GM03348 (cell line): ENCODE measurements around the gene CACNA2D3.

ENCODE experiments used
- DNase-seq: peaks from one replicate; pipeline ENCODE4 v3.0.0; 2012; ENCODE audit warnings: low spot score

CACNA2D3 gene

GRCh38 chr3:54918516-54918915 lies 796.2 kb downstream of the CACNA2D3 start:
- no peak for DNase-seq

GRCh38 chr3:54928046-54928770 lies 805.9 kb downstream of the CACNA2D3 start, which contains the start of gene LRTM1:
LRTM1 (minus strand) TSS chr3:54928059; CDS start chr3:54927911, 148 bp downstream.
- no peak for DNase-seq

DNA sequence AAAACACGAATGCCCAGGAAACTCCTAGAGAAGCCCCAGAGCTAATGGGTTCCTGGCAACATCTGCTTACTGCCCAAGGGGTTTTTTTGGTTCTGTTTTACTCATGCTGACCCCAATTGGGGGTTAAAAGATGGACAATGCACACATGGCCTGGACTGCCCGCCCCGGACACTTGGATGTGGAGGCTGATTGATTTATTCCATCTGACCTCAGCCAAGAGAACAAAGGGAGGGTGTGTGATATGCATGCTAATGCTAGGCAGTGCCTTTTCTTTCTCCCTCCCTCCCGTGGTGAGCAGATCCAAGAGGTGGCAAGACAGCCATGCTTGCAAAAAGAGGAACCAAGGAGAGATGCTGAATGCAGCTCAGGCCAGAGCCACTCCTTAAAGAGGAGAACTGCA lies 808.8 kb downstream of the CACNA2D3 start:
- DNase-seq: no peak

DNA sequence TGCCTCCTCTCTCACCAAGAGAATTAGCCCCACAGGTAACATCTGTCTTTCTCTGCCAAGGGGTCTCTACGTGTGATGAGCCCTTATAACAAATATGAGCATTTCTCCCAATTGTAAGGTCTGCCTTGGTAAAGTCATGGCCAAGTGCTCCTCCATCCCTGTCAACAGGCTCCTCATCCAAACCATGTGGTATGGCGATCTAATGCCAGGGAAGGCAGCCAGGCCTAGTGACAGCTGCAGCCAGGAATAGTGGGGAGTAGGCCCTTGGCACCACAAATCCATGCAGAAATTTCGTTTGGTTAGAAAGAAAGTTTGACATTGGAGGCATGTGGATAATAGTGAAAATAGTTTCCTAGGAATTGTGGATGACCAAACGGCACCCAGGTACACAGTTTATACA lies 810.3 kb downstream of the CACNA2D3 start:
- no peak for DNase-seq

DNA sequence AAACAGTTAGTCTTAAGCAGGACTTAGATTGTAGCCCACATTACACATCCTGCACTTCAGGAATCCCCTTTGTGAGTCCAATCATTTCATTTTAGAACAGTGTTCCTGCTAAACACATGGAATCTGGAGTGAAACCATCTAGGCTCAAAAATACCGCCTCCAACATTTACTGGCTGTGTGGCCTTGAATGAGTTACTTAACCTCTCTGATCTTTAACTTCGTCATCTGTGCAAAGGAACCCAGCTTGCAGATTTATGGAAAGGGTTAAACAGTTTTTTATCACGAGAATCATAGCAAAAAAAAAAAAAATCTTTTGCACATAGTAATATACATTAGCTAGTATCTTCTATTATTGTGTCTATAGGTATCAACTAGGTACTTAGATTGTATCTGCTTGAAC lies 813.5 kb downstream of the CACNA2D3 start:
- DNase-seq: no peak

- no peak for DNase-seq
These were observed 814.2 kb downstream of the CACNA2D3 start for GRCh38 chr3:54936561-54936960.

DNA sequence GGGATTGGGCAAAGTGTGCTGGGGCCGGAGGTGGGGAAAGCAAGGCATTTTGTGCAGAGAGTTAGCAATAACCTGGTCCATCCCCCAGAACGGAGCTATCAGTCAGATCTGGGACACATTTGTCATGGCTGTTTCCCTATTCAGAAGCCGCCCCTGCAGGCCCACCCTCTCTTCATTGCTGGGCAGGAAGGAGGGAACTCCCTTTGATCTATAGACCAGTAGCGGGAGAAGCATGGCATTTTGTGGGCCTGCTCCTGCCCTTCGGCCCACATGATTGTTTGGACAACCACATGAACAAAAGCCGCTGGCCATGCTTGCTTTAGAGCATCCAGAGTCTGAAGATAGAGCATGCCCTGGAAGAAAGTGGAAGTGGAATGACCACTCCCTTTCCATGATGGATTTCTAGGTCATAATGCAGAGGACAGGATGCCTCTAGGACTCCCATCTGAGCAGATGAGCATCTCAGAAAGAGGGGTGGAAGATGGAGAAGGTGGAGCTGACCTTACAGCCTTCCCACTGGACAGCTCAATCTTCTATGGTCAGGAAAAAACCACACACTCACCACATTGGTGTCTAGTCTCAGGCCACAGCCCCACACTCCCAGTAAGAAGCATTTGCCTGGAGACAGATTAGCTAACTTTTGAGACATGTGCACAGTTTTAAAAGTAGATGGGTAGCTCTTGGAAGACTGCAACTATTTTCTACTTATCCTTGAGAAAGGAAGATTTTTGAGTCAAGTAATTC lies 817.4 kb downstream of the CACNA2D3 start:
- peak; percentile 50 for DNase-seq

DNA sequence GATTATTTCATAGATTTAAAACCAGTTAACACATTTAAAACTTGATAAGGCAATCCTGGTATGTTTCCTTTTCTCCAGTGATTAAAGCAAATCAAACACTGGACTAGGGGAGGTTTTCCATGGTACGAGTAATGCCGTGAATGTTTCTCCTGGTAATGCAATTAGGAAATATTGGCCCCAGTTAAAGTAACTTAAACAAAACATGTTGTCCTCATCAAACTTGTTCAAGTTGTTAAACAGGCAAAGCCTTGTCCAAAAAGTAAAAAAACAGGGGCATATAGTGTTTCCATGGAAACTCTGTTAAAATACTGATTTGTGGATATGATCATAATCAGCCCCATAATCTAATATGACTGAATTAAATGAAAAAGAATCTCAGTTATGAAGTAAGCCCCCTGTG lies 818.6 kb downstream of the CACNA2D3 start:
- DNase-seq: no peak

- no peak for DNase-seq
These were observed 819.5 kb downstream of the CACNA2D3 start for GRCh38 chr3:54941690-54942362.

GRCh38 chr3:54949491-54950044 lies 827.2 kb downstream of the CACNA2D3 start:
- DNase-seq: no peak

DNA sequence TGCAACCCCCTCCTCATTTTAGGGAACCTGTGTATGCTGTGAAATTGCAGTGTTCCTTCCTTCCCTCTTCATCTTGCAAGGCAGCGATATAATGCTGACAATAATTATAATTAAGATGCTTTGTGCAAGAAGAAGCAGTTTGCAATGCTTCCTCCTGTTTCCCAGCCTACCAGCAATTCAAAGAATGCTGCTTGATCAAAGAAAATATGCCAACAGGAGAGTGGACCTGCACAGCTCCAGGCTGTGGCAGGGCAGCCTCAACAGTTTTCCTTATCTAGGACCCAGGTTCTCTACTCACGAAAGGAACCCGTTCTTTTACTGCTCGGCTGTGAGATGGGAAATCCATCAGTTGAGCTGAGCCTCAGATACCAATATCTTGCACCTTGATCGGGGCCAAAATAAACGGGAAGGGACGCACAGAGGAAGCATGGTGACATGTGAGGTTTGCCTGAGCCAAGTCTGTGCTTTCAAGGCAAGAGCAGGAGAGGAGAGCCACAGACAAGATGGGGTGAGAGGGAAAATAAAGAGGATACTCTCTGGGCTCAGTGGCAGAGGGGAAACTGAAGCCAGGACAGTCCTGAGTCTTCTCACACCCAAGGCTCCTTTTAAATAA lies 828.1 kb downstream of the CACNA2D3 start:
- no peak for DNase-seq

- peak; percentile 94 for DNase-seq
These were observed 829.1 kb downstream of the CACNA2D3 start for GRCh38 chr3:54951405-54951804.

DNA sequence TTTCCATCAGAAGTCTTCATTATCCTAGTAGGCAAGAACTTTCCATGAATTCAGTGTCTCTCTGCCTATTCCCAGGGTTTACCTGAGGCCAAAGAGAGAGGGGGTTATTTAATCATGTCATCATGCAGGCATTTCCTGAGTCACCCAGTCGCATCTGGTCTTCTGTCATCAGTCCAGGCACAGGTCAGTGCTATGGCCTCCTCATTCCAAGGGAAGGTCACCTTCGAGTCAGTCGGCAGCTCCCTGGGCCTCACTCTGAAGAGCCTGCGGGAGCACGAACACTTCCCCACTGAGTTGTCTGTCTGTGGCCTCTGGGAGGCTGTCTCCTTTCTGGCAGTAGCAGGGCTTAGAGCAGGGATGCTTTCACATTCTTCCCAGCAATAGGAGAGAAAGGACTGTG lies 831.7 kb downstream of the CACNA2D3 start:
- DNase-seq: peak; percentile 77

DNA sequence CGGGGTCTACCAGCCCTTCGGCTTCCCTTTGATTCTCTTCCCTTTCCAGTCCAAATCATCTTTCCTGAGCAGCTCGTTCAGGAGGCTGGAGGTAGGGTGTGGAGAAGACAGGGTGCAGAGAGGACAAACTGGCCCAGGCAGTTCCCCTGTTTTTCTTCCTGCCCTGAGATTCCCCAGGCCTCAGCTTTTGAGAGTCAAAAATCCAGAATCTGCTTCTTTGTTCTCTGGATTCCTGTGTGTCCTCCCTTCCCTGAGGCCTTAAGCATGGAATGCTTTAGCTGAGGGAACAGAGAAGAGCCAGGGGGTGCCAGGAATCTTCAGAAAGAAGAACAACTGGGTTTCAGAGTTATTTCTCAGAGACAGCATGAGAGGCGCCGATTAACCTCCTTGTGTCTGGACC lies 832.2 kb downstream of the CACNA2D3 start:
- DNase-seq: peak; percentile 21

DNA sequence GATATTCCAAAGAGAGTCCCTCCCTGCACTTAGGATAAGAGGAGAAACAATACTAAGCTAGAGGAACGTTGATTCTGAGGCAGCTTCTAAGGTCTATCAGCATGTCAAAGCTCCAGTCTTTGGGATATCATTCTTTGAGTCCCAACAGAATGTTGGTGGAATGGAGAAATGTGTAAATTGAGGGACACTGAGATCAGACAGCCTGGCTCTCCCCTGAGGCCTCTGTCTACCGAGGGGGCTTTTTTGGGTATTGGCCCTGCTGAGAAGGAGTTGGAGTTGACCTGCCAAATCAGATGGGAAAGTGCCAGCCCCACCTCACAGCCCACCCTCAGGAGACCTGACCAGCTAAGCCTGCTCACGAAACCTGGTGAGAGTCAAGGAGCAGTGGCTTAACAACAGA lies 833.1 kb downstream of the CACNA2D3 start:
- DNase-seq: no peak

DNA sequence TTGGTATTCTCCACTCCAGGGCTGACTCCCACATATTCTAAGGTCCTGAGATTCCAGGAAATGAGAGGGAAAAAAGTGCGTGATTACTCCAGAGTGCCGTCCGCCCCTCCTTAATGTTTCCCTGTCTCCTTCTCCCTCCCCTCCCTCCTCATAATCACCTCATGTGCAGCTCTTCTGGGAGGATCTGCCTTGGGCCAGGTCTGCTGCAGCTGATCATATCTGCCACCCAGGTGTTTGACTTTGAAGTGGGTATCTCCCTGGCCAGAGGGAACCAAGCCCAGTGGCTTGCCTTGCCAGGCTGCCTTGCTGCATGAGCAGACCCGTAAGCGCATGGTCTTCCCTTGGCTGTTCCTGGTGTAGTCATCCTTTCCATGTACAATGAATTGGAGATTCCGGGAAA lies 833.6 kb downstream of the CACNA2D3 start:
- no peak for DNase-seq

GRCh38 chr3:54957711-54958110 lies 835.4 kb downstream of the CACNA2D3 start:
- DNase-seq: no peak

DNA sequence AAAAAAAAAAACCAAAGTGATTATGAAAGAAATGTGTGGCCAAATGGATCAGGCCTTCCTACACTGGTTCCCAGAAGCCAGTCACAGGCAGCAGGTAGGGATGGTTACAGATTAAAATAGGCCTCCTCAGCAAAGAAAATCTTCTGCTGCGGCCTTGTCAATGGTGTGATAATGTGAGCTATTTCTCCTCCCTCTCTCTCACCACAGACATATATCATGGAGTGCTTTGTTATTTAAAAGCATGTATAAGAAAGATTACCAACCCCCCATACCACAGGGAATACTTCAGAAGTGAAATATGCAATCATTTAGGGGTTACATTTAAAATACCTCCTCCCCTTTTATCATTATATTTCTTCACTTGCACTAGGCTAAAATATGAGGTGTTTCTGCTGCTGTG lies 837.7 kb downstream of the CACNA2D3 start:
- DNase-seq: no peak

- peak; percentile 31 for DNase-seq
These were observed 838.3 kb downstream of the CACNA2D3 start for GRCh38 chr3:54960701-54961100.

- no peak for DNase-seq
These were observed 839.8 kb downstream of the CACNA2D3 start for GRCh38 chr3:54962200-54962599.

- no peak for DNase-seq
These were observed 841.3 kb downstream of the CACNA2D3 start for GRCh38 chr3:54963641-54964040.

DNA sequence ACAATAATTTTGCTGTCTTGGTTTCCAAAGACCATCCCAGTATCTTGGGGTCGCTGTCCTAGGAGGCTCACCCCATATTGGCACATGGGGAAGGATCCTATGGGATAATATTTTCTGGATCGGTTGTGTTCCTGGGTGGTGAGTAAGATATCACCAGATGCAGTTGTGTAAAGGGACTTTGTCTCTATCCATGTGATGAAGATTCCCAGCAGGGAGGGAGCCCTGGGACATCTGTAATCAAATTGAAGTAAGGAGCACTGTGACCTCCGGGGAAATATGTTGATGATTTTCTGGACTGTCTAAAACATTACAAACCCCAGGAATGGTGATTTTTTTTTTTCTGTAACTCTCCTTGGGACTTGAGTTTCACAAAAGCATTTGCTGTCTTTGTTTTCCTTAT lies 841.7 kb downstream of the CACNA2D3 start:
- no peak for DNase-seq
